A673 (cell line): ENCODE data around the gene FBXL7. TPM values are rescaled to one million over a fixed set of nuclear protein-coding genes. Genes with fewer than 3 reads are reported as not detected.

Source experiments
- BruUV-seq: library from RNA; stranded (reverse); fragments of 400-500 nt; replicated peaks from 2 replicates; lab custom pipeline; 2021; lab: Mats Ljungman, UMichigan
- CTCF ChIA-PET: fragments of 300-600 bp; sonication (Branson Sonifier 250); formaldehyde crosslinking; loops from one replicate; lab custom pipeline; 2022; ENCODE audit warnings: antibody characterized with exemption; lab: Charles Lee
- POLR2A ChIA-PET: fragments of 300-600 bp; sonication (Branson Sonifier 250); formaldehyde crosslinking; loops from one replicate; lab custom pipeline; 2022; ENCODE audit warnings: antibody characterized with exemption; ENCODE audit not compliant: low non-redundant PET; lab: Charles Lee
- DNase-seq: peaks from one replicate; pipeline ENCODE4 v3.0.0-alpha.2; 2015; ENCODE audit warnings: low spot score
- H3K27ac ChIP-seq: fragments of 200-600 bp; sonication (generic); 2 replicates; pipeline ENCODE4 v1.5.1; 2016; ENCODE audit warnings: mixed run types, low read depth, mild to moderate bottlenecking, mixed read lengths, antibody characterized with exemption, low read length; ENCODE audit not compliant: poor library complexity, severe bottlenecking
- H3K27me3 ChIP-seq: fragments of 200-600 bp; sonication (generic); replicated peaks from 2 replicates; pipeline ENCODE4 v1.6.1; 2017; ENCODE audit warnings: mixed run types, low read depth, mild to moderate bottlenecking, mixed read lengths, antibody characterized with exemption, low read length; ENCODE audit not compliant: insufficient read depth, poor library complexity
- H3K36me3 ChIP-seq: fragments of 200-600 bp; sonication (generic); 2 replicates; pipeline ENCODE4 v1.6.1; 2016; ENCODE audit warnings: mixed run types, mild to moderate bottlenecking, mixed read lengths, antibody characterized with exemption, low read length; ENCODE audit not compliant: insufficient read depth, poor library complexity, severe bottlenecking
- H3K4me1 ChIP-seq: fragments of 200-600 bp; sonication (generic); 2 replicates; pipeline ENCODE4 v1.6.1; 2017; ENCODE audit warnings: mixed run types, mild to moderate bottlenecking, mixed read lengths, antibody characterized with exemption, low read length; ENCODE audit not compliant: insufficient read depth, poor library complexity, severe bottlenecking
- H3K4me3 ChIP-seq: fragments of 200-600 bp; sonication (generic); 2 replicates; pipeline ENCODE4 v1.5.1; 2016; ENCODE audit warnings: low read depth, mixed run types, mild to moderate bottlenecking, mixed read lengths, low read length; ENCODE audit not compliant: poor library complexity, severe bottlenecking
- H3K9me3 ChIP-seq: fragments of 200-600 bp; sonication (generic); 2 replicates; pipeline ENCODE4 v1.6.1; 2016; ENCODE audit warnings: mixed run types, low read depth, mild to moderate bottlenecking, mixed read lengths, antibody characterized with exemption, low read length; ENCODE audit not compliant: poor library complexity, severe bottlenecking
- EZH2 ChIP-seq: fragments of 200-600 bp; sonication (generic); IDR thresholded peaks from 2 replicates; pipeline ENCODE4 v1.6.1; 2017; ENCODE audit warnings: borderline replicate concordance, low read depth, mild to moderate bottlenecking, mixed read lengths, antibody characterized with exemption, low read length; ENCODE audit not compliant: poor library complexity, severe bottlenecking
- intact Hi-C: fragments of 100-400 bp; cut with micrococcal nuclease; formaldehyde crosslinking; loops from one replicate; pipeline ENCODE4 v1.10.0; 2022; ENCODE audit not compliant: unreplicated experiment
- total RNA-seq: library from RNA; stranded (reverse); gene quantifications from 2 replicates; pipeline ENCODE4 v1.2.3, GENCODE V29; 2021
- TF ChIP-seq, protein P1 (sequence below): fragments of 300-800, 200-600 bp; sonication (generic); conservative IDR thresholded peaks from 2 replicates; pipeline ENCODE4 v1.5.1; 2017; ENCODE audit warnings: low read depth, mild to moderate bottlenecking, antibody characterized with exemption, low read length, moderate library complexity, mixed read lengths

The FBXL7 gene
- total RNA-seq, 1 experiment from 2014 or later: 5.9 TPM

- BruUV-seq: no TSS peak
- no peaks in the 10 kb centered on the region for H3K27me3 ChIP-seq
- no peak overlapping the region for H3K4me3 ChIP-seq
- no peak for DNase-seq
- ChIA-PET POLR2A (no interaction called here), CTCF (no interaction called here)
- intact Hi-C loops: no loop called here
- H3K4me1 ChIP-seq: no peaks in the 10 kb centered on the region
- no peaks in the 10 kb centered on the region for H3K36me3 ChIP-seq
- no peak overlapping the region for H3K27ac ChIP-seq
- TF ChIP-seq, protein P1, sequence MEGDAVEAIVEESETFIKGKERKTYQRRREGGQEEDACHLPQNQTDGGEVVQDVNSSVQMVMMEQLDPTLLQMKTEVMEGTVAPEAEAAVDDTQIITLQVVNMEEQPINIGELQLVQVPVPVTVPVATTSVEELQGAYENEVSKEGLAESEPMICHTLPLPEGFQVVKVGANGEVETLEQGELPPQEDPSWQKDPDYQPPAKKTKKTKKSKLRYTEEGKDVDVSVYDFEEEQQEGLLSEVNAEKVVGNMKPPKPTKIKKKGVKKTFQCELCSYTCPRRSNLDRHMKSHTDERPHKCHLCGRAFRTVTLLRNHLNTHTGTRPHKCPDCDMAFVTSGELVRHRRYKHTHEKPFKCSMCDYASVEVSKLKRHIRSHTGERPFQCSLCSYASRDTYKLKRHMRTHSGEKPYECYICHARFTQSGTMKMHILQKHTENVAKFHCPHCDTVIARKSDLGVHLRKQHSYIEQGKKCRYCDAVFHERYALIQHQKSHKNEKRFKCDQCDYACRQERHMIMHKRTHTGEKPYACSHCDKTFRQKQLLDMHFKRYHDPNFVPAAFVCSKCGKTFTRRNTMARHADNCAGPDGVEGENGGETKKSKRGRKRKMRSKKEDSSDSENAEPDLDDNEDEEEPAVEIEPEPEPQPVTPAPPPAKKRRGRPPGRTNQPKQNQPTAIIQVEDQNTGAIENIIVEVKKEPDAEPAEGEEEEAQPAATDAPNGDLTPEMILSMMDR: no peak
- TF ChIP-seq EZH2: no peak
- peaks cover 22% of the 10 kb centered on the region for H3K9me3 ChIP-seq
These were observed 227.4 kb downstream of the FBXL7 start for GRCh38 chr5:15727375-15727774.

GRCh38 chr5:15728811-15729210 is 228.8 kb downstream of the FBXL7 start:
- intact Hi-C loops: no loop called here
- H3K36me3 ChIP-seq: no peaks in the 10 kb centered on the region
- DNase-seq: no peak
- CTCF ChIA-PET: no interaction called here
- no peak overlapping the region for H3K27ac ChIP-seq
- BruUV-seq: no TSS peak
- peaks cover 22% of the 10 kb centered on the region for H3K9me3 ChIP-seq
- no peak overlapping the region for H3K4me3 ChIP-seq
- no peaks in the 10 kb centered on the region for H3K4me1 ChIP-seq
- H3K27me3 ChIP-seq: no peaks in the 10 kb centered on the region
- POLR2A ChIA-PET: no interaction called here
- TF ChIP-seq, protein P1: no peak
- TF ChIP-seq EZH2: no peak

DNA sequence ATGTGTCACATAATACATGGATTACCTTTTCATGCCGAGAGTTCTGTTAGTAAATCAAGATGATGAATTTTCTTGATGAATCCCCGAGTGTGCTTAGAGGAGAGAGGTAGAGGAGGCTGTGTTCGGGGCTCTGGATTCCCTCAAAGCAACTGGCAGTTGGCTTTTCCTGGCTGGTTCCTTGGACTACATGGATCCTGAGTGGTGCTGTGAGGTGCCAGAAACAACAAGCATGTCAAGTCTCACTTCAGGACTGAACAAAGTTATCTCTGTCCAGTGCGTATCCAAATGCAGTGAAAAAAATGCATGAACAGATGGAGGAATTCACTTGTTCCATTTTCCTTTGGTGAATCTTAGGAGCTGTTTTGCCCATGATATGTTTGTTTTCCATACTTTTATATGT is 231.7 kb downstream of the FBXL7 start:
- no peaks in the 10 kb centered on the region for H3K27me3 ChIP-seq
- BruUV-seq: no TSS peak
- H3K27ac ChIP-seq: no peak overlapping the region
- intact Hi-C loops: no loop called here
- no peaks in the 10 kb centered on the region for H3K4me1 ChIP-seq
- no peaks in the 10 kb centered on the region for H3K36me3 ChIP-seq
- CTCF ChIA-PET: no interaction called here
- H3K4me3 ChIP-seq: no peak overlapping the region
- POLR2A ChIA-PET: no interaction called here
- TF ChIP-seq, protein P1: no peak
- TF ChIP-seq EZH2: no peak
- peaks cover 17% of the 10 kb centered on the region for H3K9me3 ChIP-seq
- no peak for DNase-seq
